GM21723 (cell line): Measurements from ENCODE around the gene PLA2G15.

Experiments used
- ATAC-seq: cut with Tn5 transposase; IDR thresholded peaks from one replicate; pipeline ENCODE4 v1.9.1; 2021; ENCODE audit warnings: mild to moderate bottlenecking, moderate library complexity; ENCODE audit not compliant: unreplicated experiment

PLA2G15 gene

GRCh38 chr16:68251832-68252231 is 6.7 kb downstream of the PLA2G15 start:
- no peak for ATAC-seq

- ATAC-seq = no peak
These were observed 7.2 kb downstream of the PLA2G15 start for GRCh38 chr16:68252383-68252782.

GRCh38 chr16:68253721-68254120 is 8.5 kb downstream of the PLA2G15 start:
- no peak for ATAC-seq

GRCh38 chr16:68255712-68256111 is 10.5 kb downstream of the PLA2G15 start:
- no peak for ATAC-seq

- peak; percentile 66 for ATAC-seq
These were observed 12.2 kb downstream of the PLA2G15 start for GRCh38 chr16:68257251-68257905.

GRCh38 chr16:68257906-68258800 is 13.0 kb downstream of the PLA2G15 start:
- ATAC-seq = peak; percentile 24

- no peak for ATAC-seq
These were observed 14.0 kb downstream of the PLA2G15 start for GRCh38 chr16:68259007-68259825.

- peak; percentile 7 for ATAC-seq
These were observed 18.5 kb downstream of the PLA2G15 start for GRCh38 chr16:68263559-68264127.

- peak; percentile 62 for ATAC-seq
These were observed 19.2 kb downstream of the PLA2G15 start, which contains the start of gene SLC7A6 for GRCh38 chr16:68264128-68265077. Gene SLC7A6, plus strand, starts transcription at chr16:68264526. Its CDS starts 10,201 bp downstream, at chr16:68274727.

GRCh38 chr16:68265078-68265920 is 20.1 kb downstream of the PLA2G15 start:
- peak; percentile 21 for ATAC-seq

- ATAC-seq = no peak
These were observed 22.6 kb downstream of the PLA2G15 start for GRCh38 chr16:68267612-68268405.

GRCh38 chr16:68269793-68270192 is 24.6 kb downstream of the PLA2G15 start:
- no peak for ATAC-seq

GRCh38 chr16:68270353-68270752 is 25.2 kb downstream of the PLA2G15 start:
- ATAC-seq = no peak

- no peak for ATAC-seq
These were observed 27.5 kb downstream of the PLA2G15 start for GRCh38 chr16:68272507-68273209.

GRCh38 chr16:68273459-68273858 is 28.3 kb downstream of the PLA2G15 start:
- ATAC-seq = no peak

GRCh38 chr16:68273896-68274295 is 28.7 kb downstream of the PLA2G15 start:
- no peak for ATAC-seq

- ATAC-seq = no peak
These were observed 29.3 kb downstream of the PLA2G15 start for GRCh38 chr16:68274441-68274840.
